HepG2 (cell line): ENCODE measurements around the gene ABCG8. TPM values are rescaled to one million over a fixed set of nuclear protein-coding genes. Genes with fewer than 3 reads are reported as not detected.

Experiments
- ATAC-seq: fragments of 200-7000 bp; cut with Tn5 transposase; 3 replicates; pipeline ENCODE4 v1.9.1; 2020; ENCODE audit warnings: mild to moderate bottlenecking, moderate library complexity
- BruUV-seq: library from RNA; stranded (reverse); fragments of 400-500 nt; replicated peaks from 2 replicates; lab custom pipeline; 2021; lab: Mats Ljungman, UMichigan
- CTCF ChIA-PET: fragments of 300-600 bp; formaldehyde crosslinking; extraction: SDS; loops from one replicate; lab custom pipeline; 2021; ENCODE audit warnings: low total read pairs, inconsistent platforms, low intra/inter-chr PET ratio; lab: Yijun Ruan, JAX
- POLR2A ChIA-PET: fragments of 350-600 bp; sonication (Branson Sonifier 250); formaldehyde crosslinking; loops from one replicate; lab custom pipeline; 2020; ENCODE audit warnings: antibody characterized with exemption, inconsistent platforms; lab: Yijun Ruan, JAX
- DNase-seq: peaks from one replicate; pipeline ENCODE4 v3.0.0-alpha.2; 2015; ENCODE audit warnings: low spot score
- FAIRE-seq: peaks from 3 replicates; lab custom pipeline; 2011; peaks lifted over from hg19 to GRCh38; lab: Jason Lieb, UNC
- H2AFZ ChIP-seq: one replicate; pipeline ENCODE4 v1.6.1; 2011; ENCODE audit warnings: low read length, inconsistent platforms
- H3K27ac ChIP-seq: fragments of 300-600 bp; 3 replicates; pipeline ENCODE4 v1.8.0; 2011; ENCODE audit warnings: mixed run types, mild to moderate bottlenecking, mixed read lengths, low read length, inconsistent platforms; ENCODE audit not compliant: insufficient read depth; ENCODE audit errors: extremely low read length
- H3K27me3 ChIP-seq, 2 experiments: fragments of 200-600 bp in 1 of 2; 2 replicates in 1 of 2; 3 replicates in 1 of 2; pipeline versions ENCODE4 v1.6.0 to v1.8.0; 2011; ENCODE audit warnings: low read length in 2 of 2, mild to moderate bottlenecking in 2 of 2, moderate library complexity in 2 of 2, inconsistent platforms in 1 of 2; ENCODE audit not compliant: insufficient read depth in 2 of 2, control insufficient read depth in 1 of 2
- H3K36me3 ChIP-seq, 2 experiments: fragments of 200-600 bp in 1 of 2; replicated peaks in 1 of 2; 2 replicates in 1 of 2; 3 replicates in 1 of 2; pipeline versions ENCODE4 v1.5.1 to v1.8.0; 2011; ENCODE audit warnings: low read length in 2 of 2, inconsistent platforms in 1 of 2; ENCODE audit not compliant: insufficient read depth in 2 of 2, control insufficient read depth in 1 of 2
- H3K4me1 ChIP-seq: 2 replicates; pipeline ENCODE4 v1.5.1; 2012; ENCODE audit warnings: low read length, inconsistent platforms; ENCODE audit not compliant: insufficient read depth
- H3K4me2 ChIP-seq: 2 replicates; pipeline ENCODE4 v1.6.0; 2011; ENCODE audit warnings: low read depth, low read length, inconsistent platforms
- H3K4me3 ChIP-seq, 3 experiments: fragments of 200-600 bp in 1 of 3; sonication (generic), shearing (Covaris generic) in 1 of 3; replicated peaks in 1 of 3; 2 replicates each; pipeline ENCODE4 v1.5.1; 2011 to 2016; ENCODE audit warnings: low read length in 3 of 3, inconsistent platforms in 2 of 3, low read depth in 2 of 3, mild to moderate bottlenecking in 2 of 3, control low read depth in 1 of 3, mixed read lengths in 1 of 3; ENCODE audit not compliant: insufficient read depth in 1 of 3
- H3K79me2 ChIP-seq: one replicate; pipeline ENCODE4 v1.6.1; 2011; ENCODE audit warnings: low read length, inconsistent platforms; ENCODE audit not compliant: insufficient read depth
- H3K9ac ChIP-seq: 2 replicates; pipeline ENCODE4 v1.6.0; 2011; ENCODE audit warnings: mild to moderate bottlenecking, low read depth, low read length, inconsistent platforms; ENCODE audit not compliant: insufficient read depth
- H3K9me3 ChIP-seq: 2 replicates; pipeline ENCODE4 v1.5.1; 2012; ENCODE audit warnings: mild to moderate bottlenecking, low read length
- H4K20me1 ChIP-seq: 2 replicates; pipeline ENCODE4 v1.6.0; 2011; ENCODE audit warnings: inconsistent platforms, mild to moderate bottlenecking, low read length, moderate library complexity; ENCODE audit not compliant: insufficient read depth
- FOSL2 ChIP-seq: sonication (generic); formaldehyde crosslinking; IDR thresholded peaks from 2 replicates; pipeline ENCODE4 v1.4.0; 2020; ENCODE audit warnings: missing genetic modification reagents
- POLR2AphosphoS5 ChIP-seq: IDR thresholded peaks from 2 replicates; pipeline ENCODE4 v1.6.1; 2012; ENCODE audit warnings: low read depth, low read length
- RBM22 ChIP-seq: fragments of 200-400 bp; formaldehyde crosslinking; optimal IDR thresholded peaks from 2 replicates; pipeline ENCODE3; 2017; ENCODE audit warnings: mild to moderate bottlenecking, low read length, moderate library complexity
- SSRP1 ChIP-seq: IDR thresholded peaks from 2 replicates; pipeline ENCODE4 v1.6.1; 2016; ENCODE audit warnings: control low read depth
- ZNF598 ChIP-seq: sonication (generic); formaldehyde crosslinking; IDR thresholded peaks from 2 replicates; pipeline ENCODE4 v1.5.1; 2020; ENCODE audit warnings: mild to moderate bottlenecking, missing genetic modification reagents, borderline replicate concordance
- WGBS: methylation state at CpG from one replicate; pipeline ENCODE4 v1.1.6; 2017; ENCODE audit warnings: low lambda C conversion rate; 5-methylcytosine and 5-hydroxymethylcytosine counted together
- in situ Hi-C: cut with HindIII; loops from 2 replicates; pipeline ENCODE4 v1.10.0; 2017; ENCODE audit warnings: low pct_unique_long_range_greater_than_20kb; ENCODE audit not compliant: extremely low pct_ligation_motif_present
- intact Hi-C: fragments of 100-400 bp; cut with micrococcal nuclease; formaldehyde crosslinking; loops from one replicate; pipeline ENCODE4 v1.10.0; 2022; ENCODE audit not compliant: unreplicated experiment
- polyA plus RNA-seq, 8 experiments: library from polyadenylated mRNA; depleted of rRNA in 3 of 8; stranded (reverse) in 7 of 8; unstranded in 1 of 8; fragments of >200 nt; fragmentation: Illumina TruSeq in 4 of 8; extraction: Trizol in 4 of 8; gene quantifications; 2 replicates each; pipeline versions ENCODE4 v1.2.1 to v1.2.3, GENCODE V29; 2011 to 2016; ENCODE audit warnings: low read depth in 4 of 8, missing spikeins in 1 of 8, mixed read lengths in 1 of 8; ENCODE audit not compliant: insufficient read depth in 1 of 8
- total RNA-seq, 5 experiments: library from RNA; depleted of rRNA; stranded (reverse); fragments of >200 nt; fragmentation: Illumina TruSeq; extraction: Trizol; gene quantifications; 2 replicates each; pipeline ENCODE4 v1.2.3, GENCODE V29; 2016; ENCODE audit warnings: low read depth in 1 of 5
- TF ChIP-seq, protein P1 (sequence below): sonication (generic); formaldehyde crosslinking; IDR thresholded peaks from 2 replicates; pipeline ENCODE4 v1.5.0; 2020; ENCODE audit warnings: mild to moderate bottlenecking, missing genetic modification reagents, moderate library complexity
- TF ChIP-seq, protein P2 (sequence below): sonication (generic); formaldehyde crosslinking; IDR thresholded peaks from 2 replicates; pipeline ENCODE4 v1.5.1; 2020; ENCODE audit warnings: missing genetic modification reagents, mild to moderate bottlenecking, borderline replicate concordance
- TF ChIP-seq, protein P3 (sequence below): sonication (generic); formaldehyde crosslinking; IDR thresholded peaks from 2 replicates; pipeline ENCODE4 v1.4.0; 2020; ENCODE audit warnings: missing genetic modification reagents

ABCG8 gene
- total and polyA plus RNA-seq, 2 of the 13 experiments (the other 11 are each of a cell fraction or from before 2014, with no cell fraction given): 8.1 to 8.8 TPM

DNA sequence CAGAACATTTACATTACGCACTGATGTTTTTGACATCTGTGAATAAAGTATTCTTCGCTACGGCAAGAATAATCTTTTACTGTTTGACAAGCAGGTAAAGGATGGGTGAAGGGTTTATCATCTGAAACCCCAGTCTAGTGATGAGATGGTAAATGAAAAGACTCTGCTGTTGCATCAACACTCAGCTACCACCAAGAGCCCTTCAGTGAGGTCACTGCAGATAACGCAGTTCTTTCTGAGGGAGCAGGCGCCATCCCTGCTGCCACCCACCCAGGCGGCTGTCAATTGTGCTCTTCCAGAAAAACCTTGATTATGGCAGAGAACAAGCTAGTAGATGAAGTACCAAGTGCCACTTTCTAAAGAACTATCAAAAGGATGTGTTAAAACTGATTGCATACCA is 58.7 kb downstream of the ABCG8 start:
- no peaks in the 10 kb centered on the region for H4K20me1 ChIP-seq
- no peak overlapping the region for H3K4me2 ChIP-seq
- peaks cover 19 to 82% of the 10 kb centered on the region in 2 experiments for H3K36me3 ChIP-seq
- TF ChIP-seq RBM22: peak; percentile 71
- TF ChIP-seq, protein P1, sequence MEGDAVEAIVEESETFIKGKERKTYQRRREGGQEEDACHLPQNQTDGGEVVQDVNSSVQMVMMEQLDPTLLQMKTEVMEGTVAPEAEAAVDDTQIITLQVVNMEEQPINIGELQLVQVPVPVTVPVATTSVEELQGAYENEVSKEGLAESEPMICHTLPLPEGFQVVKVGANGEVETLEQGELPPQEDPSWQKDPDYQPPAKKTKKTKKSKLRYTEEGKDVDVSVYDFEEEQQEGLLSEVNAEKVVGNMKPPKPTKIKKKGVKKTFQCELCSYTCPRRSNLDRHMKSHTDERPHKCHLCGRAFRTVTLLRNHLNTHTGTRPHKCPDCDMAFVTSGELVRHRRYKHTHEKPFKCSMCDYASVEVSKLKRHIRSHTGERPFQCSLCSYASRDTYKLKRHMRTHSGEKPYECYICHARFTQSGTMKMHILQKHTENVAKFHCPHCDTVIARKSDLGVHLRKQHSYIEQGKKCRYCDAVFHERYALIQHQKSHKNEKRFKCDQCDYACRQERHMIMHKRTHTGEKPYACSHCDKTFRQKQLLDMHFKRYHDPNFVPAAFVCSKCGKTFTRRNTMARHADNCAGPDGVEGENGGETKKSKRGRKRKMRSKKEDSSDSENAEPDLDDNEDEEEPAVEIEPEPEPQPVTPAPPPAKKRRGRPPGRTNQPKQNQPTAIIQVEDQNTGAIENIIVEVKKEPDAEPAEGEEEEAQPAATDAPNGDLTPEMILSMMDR (CRISPR knock-in tag): no peak
- TF ChIP-seq, all 625 proteins: peak for 1
- POLR2A ChIA-PET: no interaction called here
- 96% methylated on average over 6 of the region's 6 CpGs for WGBS
- Histone ChIP-seq H3K4me3 (no peak overlapping the region), H3K4me1 (no peaks in the 10 kb centered on the region), H3K9ac (no peak overlapping the region), H3K27me3 (no peaks in the 10 kb centered on the region), H3K27ac (no peak overlapping the region), H3K79me2 (no peaks in the 10 kb centered on the region), H2AFZ (no peak overlapping the region), H3K9me3 (no peaks in the 10 kb centered on the region)
- intact Hi-C loops: no loop called here
- BruUV-seq: no TSS peak
- CTCF ChIA-PET: interaction anchor here (1.4 kb wide), 1 partner anchor 19 kb away, joined by 4 read pairs; no protein-coding TSS in a partner anchor
- FAIRE-seq (no peak), ATAC-seq (no peak), DNase-seq (no peak)
- in situ Hi-C loops: no loop called here

DNA sequence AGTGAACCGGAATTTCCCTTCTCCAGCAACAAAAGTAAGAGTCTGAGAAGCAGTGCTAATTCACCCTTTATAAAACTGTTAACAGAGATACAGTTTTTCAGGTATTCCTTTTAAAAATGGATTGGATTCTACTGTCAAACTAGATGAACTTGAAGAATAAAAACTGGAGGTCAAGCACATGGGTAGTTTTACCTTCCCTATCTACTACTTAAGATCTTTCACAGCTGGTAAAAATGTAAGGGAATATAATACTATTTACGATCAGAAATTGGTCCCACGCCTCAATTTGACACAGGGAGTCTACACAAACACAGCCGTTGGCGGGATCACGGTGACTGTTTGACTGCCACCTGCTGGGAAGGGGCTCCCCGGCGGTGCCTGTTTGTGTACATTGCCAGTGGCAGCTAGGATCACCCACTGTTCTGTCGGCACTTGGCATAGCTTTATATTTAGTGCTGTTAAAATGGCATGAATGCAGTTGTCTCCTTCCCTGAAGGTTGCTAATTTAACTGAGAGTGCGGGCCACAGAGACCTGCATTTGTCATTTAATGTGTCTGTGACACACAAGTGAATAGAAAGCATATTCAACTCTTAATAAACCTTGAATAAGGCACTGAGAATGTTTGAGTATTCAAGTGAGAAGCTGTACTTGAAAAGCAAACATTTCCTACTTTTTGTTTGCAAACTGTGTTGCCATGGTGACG is 59.5 kb downstream of the ABCG8 start:
- H3K27ac ChIP-seq: no peak overlapping the region
- H3K9ac ChIP-seq: no peak overlapping the region
- ATAC-seq (peak; percentile 79), FAIRE-seq (no peak), DNase-seq (peak; percentile 22)
- no TSS peak for BruUV-seq
- H3K27me3 ChIP-seq: no peaks in the 10 kb centered on the region
- H3K4me3 ChIP-seq: no peak overlapping the region
- no peaks in the 10 kb centered on the region for H3K4me1 ChIP-seq
- in situ Hi-C loops (no loop called here), intact Hi-C loops (no loop called here)
- H3K36me3 ChIP-seq: peaks cover 18 to 80% of the 10 kb centered on the region in 2 experiments
- no peak overlapping the region for H3K4me2 ChIP-seq
- POLR2A ChIA-PET: no interaction called here
- 96% methylated on average over 11 of the region's 11 CpGs for WGBS
- no peaks in the 10 kb centered on the region for H4K20me1 ChIP-seq
- CTCF ChIA-PET: interaction anchor here (1.4 kb wide), 1 partner anchor 20 kb away, joined by 4 read pairs; no protein-coding TSS in a partner anchor
- H3K79me2 ChIP-seq: no peaks in the 10 kb centered on the region
- H2AFZ ChIP-seq: no peak overlapping the region
- H3K9me3 ChIP-seq: no peaks in the 10 kb centered on the region
- peak; percentile 15; the same call in 1 of the 2 replicates for TF ChIP-seq POLR2AphosphoS5
- TF ChIP-seq, protein P2, sequence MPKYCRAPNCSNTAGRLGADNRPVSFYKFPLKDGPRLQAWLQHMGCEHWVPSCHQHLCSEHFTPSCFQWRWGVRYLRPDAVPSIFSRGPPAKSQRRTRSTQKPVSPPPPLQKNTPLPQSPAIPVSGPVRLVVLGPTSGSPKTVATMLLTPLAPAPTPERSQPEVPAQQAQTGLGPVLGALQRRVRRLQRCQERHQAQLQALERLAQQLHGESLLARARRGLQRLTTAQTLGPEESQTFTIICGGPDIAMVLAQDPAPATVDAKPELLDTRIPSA (CRISPR knock-in tag): no peak
- TF ChIP-seq SSRP1 (CRISPR knock-in tag): no peak
- TF ChIP-seq ZNF598 (CRISPR knock-in tag): no peak
- TF ChIP-seq, protein P3, sequence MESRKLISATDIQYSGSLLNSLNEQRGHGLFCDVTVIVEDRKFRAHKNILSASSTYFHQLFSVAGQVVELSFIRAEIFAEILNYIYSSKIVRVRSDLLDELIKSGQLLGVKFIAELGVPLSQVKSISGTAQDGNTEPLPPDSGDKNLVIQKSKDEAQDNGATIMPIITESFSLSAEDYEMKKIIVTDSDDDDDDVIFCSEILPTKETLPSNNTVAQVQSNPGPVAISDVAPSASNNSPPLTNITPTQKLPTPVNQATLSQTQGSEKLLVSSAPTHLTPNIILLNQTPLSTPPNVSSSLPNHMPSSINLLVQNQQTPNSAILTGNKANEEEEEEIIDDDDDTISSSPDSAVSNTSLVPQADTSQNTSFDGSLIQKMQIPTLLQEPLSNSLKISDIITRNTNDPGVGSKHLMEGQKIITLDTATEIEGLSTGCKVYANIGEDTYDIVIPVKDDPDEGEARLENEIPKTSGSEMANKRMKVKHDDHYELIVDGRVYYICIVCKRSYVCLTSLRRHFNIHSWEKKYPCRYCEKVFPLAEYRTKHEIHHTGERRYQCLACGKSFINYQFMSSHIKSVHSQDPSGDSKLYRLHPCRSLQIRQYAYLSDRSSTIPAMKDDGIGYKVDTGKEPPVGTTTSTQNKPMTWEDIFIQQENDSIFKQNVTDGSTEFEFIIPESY: peak; percentile 100
- TF ChIP-seq FOSL2 (CRISPR knock-in tag): no peak
